GM18511 (cell line): ENCODE measurements around the gene TFAP2B.

ENCODE experiments used
- ATAC-seq: cut with Tn5 transposase; IDR thresholded peaks from one replicate; pipeline ENCODE4 v1.9.1; 2021; ENCODE audit warnings: mild to moderate bottlenecking, moderate library complexity; ENCODE audit not compliant: unreplicated experiment

The TFAP2B gene

GRCh38 chr6:50823094-50823920 lies 4.6 kb downstream of the TFAP2B start:
- no peak for ATAC-seq

- no peak for ATAC-seq
These were observed 5.9 kb downstream of the TFAP2B start for GRCh38 chr6:50824552-50824951.

GRCh38 chr6:50825375-50826036 lies 6.8 kb downstream of the TFAP2B start:
- no peak for ATAC-seq

- no peak for ATAC-seq
These were observed 7.5 kb downstream of the TFAP2B start for GRCh38 chr6:50826037-50826761.

GRCh38 chr6:50826803-50827202 lies 8.1 kb downstream of the TFAP2B start:
- no peak for ATAC-seq

GRCh38 chr6:50829049-50829448 lies 10.4 kb downstream of the TFAP2B start:
- no peak for ATAC-seq

- no peak for ATAC-seq
These were observed 11.3 kb downstream of the TFAP2B start for GRCh38 chr6:50829898-50830444.

- ATAC-seq: no peak
These were observed 12.5 kb downstream of the TFAP2B start for GRCh38 chr6:50831186-50831585.

- no peak for ATAC-seq
These were observed 14.2 kb downstream of the TFAP2B start for GRCh38 chr6:50832912-50833311.

- ATAC-seq: no peak
These were observed 16.3 kb downstream of the TFAP2B start for GRCh38 chr6:50834929-50835410.

GRCh38 chr6:50836231-50836630 lies 17.6 kb downstream of the TFAP2B start:
- ATAC-seq: no peak

GRCh38 chr6:50837589-50838445 lies 19.1 kb downstream of the TFAP2B start:
- no peak for ATAC-seq

- no peak for ATAC-seq
These were observed 21.6 kb downstream of the TFAP2B start for GRCh38 chr6:50840112-50840810.

GRCh38 chr6:50840811-50841192 lies 22.1 kb downstream of the TFAP2B start:
- no peak for ATAC-seq

GRCh38 chr6:50842446-50842845 lies 23.8 kb downstream of the TFAP2B start:
- no peak for ATAC-seq

- ATAC-seq: no peak
These were observed 24.3 kb downstream of the TFAP2B start for GRCh38 chr6:50842861-50843384.

- ATAC-seq: no peak
These were observed 25.2 kb downstream of the TFAP2B start for GRCh38 chr6:50843842-50844241.

GRCh38 chr6:50845499-50846143 lies 26.9 kb downstream of the TFAP2B start:
- no peak for ATAC-seq
